RPMI7951 (cell line): ENCODE data around the gene ANOS1. TPM values are rescaled to one million over a fixed set of nuclear protein-coding genes. Genes with fewer than 3 reads are reported as not detected.
"Not testable (repeated sequence)": the region's sequence is repeated elsewhere in the genome, so short reads cannot be mapped to it uniquely, and the experiment has no call there.

Source experiments
- DNase-seq: peaks from one replicate; pipeline ENCODE4 v3.0.0-alpha.2; 2012; ENCODE audit warnings: low read depth
- total RNA-seq: library from RNA; depleted of rRNA; stranded (reverse); fragments of >200 nt; shearing (Covaris generic); gene quantifications from 2 replicates; pipeline ENCODE4 v1.2.3, GENCODE V29; 2014; rRNA removed

The ANOS1 gene, protein sequence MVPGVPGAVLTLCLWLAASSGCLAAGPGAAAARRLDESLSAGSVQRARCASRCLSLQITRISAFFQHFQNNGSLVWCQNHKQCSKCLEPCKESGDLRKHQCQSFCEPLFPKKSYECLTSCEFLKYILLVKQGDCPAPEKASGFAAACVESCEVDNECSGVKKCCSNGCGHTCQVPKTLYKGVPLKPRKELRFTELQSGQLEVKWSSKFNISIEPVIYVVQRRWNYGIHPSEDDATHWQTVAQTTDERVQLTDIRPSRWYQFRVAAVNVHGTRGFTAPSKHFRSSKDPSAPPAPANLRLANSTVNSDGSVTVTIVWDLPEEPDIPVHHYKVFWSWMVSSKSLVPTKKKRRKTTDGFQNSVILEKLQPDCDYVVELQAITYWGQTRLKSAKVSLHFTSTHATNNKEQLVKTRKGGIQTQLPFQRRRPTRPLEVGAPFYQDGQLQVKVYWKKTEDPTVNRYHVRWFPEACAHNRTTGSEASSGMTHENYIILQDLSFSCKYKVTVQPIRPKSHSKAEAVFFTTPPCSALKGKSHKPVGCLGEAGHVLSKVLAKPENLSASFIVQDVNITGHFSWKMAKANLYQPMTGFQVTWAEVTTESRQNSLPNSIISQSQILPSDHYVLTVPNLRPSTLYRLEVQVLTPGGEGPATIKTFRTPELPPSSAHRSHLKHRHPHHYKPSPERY
- total RNA-seq = not detected in 2 replicates

DNA sequence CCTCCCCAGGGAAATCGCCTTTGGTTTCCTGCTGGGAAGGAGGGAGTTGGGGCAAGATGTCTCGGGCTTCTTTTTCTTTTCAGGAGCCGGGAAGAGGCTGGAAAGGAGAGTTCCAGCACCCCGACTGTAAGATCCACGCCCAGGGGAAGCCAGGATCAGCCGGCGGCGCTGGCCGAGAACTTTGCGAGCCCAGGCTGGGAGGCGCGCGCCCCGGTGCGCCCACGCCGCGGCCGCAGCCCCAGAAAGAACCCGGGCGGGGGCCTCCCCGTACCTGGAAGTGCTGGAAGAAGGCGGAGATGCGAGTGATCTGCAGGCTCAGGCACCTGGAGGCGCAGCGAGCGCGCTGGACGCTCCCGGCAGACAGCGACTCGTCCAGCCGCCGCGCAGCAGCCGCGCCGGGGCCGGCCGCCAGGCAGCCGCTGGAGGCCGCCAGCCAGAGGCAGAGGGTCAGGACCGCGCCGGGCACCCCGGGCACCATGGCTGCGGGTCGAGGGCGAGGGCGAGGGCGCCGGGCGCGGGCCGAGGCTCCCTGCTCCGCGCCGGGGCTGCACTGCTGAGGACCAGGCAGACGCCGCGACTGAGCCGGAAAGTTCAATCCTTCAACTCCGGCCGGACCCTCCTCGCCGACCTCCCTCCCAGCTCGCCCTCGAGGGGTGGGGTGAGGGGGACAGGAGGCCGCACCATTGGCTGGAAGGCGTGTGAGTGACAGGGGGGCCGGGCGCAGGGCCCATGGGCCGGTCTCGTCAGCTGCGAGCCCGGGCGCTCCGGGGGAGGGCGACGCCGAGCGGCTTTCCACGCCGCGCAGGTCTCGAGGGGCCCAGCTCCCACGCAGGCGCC, at the start of gene ANOS1:
Gene ANOS1, minus strand, starts transcription at position 579 of the 837 bp plus-strand sequence. Its CDS starts 101 bp downstream, at position 478.
- DNase-seq = no peak

DNA sequence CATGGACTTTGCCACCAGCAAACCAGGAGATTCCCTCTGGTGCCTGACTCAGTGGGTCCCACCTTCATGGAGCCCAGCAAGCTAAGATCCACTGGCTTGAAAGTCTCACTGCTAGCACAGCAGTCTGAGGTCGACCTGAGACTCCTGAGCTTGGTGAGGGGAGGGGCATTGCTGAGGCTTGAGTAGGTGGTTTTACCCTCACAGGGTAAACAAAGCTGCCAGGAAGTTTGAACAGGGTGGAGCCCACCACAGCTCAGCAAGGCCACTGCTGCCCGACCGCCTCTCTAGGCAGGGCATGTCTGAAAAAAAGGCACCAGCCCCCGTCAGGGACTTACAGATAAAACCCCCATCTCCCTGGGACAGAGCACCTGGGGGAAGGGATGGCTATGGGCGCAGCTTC, 41.2 kb upstream of the ANOS1 start:
- DNase-seq = no peak

DNA sequence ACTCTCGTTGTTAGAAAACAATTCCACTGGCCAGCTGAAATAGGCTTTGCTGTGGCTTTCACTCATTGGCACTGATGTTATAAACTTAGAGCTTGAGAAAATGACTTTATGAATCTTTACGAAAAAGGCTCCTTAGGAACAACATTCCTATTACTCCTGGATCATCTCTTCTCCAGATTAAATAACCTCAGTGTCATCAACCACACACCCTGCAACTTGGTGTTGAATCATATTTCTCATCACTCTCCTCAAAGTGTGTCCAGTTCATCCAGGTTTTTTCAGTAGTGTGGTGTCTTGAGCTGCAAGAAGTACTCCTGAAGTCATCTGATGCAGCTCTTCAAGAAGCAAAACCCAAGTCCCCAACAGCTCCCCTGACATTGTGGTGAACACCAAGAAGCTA, 28.1 kb upstream of the ANOS1 start:
- DNase-seq = no peak

DNA sequence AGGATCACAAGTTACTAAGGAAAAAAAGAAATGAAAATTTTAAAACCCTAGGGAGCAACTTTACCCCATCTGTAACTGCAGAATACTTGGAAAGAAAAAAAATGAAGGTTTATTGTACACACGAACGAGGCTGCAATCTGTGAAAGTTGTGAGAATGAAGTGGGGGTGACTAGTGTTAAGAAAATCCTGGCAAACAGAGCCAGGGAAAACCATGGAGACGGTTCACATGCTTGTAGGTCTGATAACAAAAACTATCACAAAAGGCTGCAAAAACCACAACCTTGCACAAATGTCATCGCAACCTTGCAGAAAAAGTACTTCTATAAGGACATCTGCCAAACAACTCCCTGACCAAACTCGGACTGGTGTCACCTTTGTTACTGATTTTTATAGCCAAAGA, 26.8 kb upstream of the ANOS1 start:
- not testable (repeated sequence) for DNase-seq

DNA sequence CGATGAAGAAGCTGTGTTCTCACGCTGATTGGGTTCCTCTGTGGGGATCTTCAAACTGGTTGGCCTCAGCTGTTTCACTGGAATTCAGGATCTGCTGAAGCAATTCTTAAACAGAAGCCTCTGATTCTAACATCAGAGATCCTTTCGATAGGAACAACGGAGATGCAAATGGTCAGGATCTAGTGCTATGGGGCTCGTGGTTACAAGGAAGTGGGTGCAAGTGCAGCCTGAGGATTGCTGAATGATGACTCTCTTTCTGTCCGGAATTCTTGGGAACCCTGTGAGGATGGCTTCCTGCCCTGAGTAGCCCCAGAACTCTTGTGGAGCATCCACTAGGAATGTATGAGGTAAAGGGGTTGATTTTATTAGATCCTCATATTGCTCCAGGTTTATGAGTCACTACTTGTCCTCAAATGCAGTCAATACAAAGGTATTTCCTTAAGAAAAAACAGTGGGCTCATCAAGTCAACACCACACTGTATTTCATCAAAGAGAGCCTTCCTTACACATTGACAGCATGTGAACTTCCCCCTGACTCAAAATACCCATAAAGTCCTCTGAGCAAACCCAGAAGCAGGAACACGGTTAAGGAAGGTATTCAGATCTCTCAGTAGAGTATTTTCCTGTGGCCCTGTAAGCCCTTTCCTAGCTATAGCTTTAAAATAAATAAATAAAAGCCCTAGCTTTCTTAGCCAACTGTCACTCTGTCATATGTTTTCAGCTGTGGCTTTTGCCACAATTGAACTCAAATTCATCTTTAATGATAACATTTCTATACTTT, 25.9 kb upstream of the ANOS1 start:
- DNase-seq = peak; percentile 67

DNA sequence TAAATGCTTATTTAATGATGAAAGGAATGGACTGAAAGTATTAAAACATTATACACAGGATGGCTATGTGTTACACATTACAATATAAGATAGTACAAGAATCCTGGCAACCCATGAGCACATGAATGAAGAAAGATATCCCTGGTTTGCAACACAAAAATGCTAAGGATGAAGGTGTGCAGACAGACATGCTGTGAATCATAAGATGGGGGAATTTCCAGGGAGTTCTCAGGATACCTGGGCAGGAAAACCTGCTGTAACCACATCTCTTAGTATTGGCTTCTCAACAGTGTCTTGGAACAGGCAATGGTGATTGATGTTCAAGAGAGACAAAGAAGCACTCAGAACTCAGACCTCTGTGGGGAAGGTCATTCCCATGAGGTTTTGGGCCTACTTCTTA, 23.9 kb upstream of the ANOS1 start:
- DNase-seq = no peak

DNA sequence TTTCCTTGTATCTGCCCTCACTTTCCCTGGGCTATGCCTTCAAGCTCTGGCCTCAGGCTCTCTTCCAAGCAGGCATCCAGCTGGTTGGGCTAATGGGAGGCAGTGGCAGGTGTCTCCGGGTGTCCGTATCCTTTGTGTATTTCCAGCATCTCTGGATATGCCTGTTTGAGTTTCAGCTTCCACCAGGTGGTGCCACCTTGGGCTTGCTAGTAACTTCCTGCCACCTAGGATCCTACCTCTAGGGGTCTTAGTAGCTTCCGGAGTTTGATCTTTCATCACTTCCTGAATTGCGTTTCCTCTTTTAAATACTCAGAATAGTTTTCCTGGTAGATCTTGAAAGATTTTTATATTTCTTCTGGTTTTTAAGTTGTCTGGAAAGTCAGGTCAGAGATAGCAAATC, 23.2 kb upstream of the ANOS1 start:
- no peak for DNase-seq

DNA sequence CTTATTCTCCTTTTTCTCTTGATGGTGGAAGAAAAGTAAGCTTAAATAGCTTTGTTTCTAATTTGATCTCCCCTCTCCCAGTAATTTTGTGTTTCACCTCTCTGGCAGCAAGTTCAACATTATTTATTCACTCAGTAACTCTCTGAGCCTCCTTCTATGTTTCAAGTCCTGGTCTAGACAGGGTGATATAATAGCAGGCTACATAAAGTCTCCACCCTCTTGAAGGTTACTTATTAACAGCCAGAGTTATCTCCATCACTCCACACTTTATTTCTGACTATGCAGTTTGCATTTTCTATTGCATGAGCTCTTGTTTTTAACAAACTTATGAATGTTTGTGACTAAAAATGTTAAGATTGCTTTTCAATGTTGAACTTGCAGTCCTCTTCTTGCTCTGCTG, 17.8 kb upstream of the ANOS1 start:
- no peak for DNase-seq

DNA sequence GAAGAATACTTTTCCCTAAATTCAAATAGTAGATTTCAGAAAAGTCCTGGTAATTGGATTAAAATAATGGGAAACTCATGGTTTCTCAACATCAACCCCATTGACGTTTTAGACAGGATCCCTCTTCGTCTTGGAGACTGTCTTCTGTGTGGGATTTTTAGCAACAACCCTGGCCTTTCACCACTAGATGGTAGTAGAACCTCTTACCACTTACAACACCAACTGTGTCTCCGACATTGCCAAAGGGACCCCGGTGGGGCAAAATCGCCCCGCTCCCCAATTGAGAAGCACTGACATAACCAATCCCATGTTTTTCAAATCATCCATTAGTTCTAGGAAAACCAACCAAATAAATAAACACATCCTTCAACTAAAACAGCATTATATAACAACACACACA, 16.9 kb upstream of the ANOS1 start:
- peak; percentile 47 for DNase-seq

DNA sequence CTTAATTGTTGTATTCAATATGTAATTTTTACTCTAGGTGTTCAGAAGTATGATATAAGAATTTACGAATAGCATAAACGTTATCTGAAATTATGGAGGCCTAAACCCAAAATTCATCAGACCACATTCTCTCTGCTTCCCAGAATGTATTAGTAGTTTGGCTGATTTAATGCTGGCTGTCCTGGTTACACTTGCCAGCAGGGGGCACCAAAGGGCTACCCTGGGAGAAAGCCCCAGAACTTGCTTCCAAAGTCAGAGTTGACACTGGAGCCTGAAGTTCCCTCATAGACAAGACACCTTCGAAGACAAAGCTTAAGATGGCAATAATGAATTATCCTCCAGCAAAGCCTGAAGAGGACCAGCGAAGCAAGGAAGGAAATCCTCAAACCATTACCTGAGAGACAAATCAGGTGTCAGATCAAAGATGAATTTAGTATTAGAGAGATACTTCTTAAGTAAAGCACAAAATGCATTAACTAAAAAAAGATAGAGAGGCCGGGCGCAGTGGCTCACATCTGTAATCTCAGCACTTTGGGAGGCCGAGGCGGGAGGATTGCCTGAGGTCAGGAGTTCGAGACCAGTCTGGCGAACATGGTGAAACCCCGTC, 11.3 kb upstream of the ANOS1 start:
- DNase-seq = peak; percentile 33

DNA sequence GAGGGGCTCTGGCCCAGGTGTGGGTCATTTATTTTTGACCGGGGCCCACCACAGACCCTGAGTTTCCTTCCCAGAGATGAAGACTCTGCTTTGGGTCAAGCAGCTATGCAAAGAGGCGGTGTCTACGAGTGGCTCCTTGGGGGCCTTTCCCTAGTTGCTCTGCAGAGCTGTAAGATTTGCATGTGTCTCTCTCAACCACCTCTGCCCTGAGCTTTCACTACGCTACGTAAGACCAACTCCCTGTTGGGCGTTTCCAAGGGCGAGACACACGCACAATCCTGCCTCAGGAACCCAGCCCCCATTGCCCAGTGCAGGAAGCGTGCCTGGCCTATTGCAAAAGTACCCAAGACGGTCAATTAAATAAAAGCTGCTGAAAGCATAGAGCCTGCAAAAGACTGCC, 10.0 kb upstream of the ANOS1 start:
- DNase-seq = no peak

DNA sequence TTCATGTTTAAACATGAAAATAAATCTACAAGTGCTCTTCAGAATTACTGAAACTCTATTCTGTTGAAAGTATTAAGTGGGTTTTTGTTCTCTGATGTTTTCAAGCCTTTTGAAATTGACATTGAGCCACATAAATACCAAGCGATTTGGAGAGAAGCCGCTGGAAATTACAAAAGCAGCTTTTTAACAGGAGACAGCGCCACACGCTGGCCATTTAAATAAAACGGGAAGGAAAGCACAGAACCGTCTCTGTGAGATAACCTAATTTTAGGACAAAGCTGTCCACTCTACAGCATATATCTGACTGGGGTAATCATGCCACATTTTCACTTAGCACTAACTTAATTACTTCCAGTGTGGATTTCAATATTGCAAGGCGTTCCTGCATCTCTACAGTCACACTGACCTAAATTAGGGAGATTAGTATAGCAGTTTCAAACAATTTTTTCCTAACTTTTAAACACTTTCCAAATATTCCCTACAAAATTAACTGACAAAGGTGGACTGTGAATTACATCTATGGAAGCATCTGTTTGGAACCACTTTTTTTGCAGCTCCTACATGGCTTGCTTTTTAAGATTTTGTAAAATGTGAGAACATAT, 6.8 kb upstream of the ANOS1 start:
- DNase-seq = peak; percentile 20

DNA sequence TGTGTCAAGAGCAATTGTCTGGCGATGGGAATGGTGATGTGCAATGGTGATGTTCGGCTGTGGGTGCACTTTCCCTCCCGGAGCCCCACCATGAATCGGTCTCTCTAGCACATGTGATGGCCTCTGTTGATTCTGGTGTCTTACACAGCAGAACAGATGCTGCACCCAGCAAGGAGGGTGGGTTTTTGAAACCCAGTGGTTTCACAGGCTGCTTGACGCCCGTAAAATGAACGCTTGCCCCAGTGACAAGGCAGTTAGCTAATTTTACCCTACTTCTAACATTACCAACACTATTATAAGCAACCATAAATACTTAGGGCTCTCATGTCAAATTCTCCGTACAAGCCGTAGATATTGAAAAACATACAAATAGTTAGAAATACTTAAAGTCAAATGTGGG, 5.9 kb upstream of the ANOS1 start:
- DNase-seq = no peak

DNA sequence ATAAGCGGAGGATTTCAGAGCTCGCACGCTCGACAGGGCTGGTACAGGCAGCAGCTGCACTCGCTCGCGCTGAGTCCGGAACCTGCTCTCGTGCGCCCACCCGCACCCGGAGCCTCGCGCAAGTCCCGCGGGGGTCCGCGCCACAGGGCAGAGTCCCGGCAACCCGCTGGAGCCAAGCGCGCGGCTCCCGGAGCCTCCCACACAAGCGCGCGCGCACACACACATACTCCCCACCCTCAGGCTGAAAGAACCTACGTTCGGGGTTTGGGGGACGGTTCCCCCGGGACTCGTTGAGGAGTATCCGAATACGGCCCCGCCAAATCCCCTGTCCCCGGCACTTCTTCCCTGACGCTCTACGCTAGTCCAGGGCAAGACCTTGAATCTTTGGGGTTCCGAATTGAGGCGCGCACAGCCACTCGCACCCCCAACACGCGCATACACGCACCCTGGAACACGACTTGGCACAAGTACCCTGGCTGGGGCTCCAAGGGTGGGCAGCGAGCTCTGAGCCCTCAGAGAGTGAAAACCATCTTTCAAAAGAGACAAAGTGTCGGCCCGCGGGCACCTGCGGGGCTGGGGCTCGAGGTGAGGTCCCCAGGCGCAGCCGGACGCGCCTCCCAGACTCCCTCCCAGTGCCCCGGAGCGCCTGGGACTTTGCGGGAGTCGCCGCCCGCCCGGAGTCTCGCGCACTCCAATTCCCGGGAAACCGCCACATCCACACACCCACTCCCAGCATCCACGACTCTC, 952 bp downstream of the ANOS1 start:
- no peak for DNase-seq

DNA sequence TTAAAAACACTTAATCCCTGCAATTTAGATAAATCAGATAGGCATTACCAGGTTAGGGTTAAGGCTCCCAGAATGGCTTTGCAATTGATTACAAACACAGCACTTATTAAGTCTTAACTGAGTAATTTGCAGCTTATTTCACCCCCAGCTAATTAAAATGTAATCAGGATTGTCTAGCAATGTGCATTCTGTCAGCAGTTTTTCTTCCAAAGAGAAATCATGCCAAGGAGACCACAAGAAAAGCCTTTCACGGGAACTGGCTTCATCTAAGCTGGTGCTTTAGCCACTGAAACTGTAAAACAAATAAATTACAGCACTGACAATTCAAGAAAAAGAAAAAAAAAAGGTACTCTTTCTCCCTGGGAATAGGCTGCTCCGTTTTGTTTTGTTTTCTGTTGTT, 2.1 kb downstream of the ANOS1 start:
- DNase-seq = no peak

DNA sequence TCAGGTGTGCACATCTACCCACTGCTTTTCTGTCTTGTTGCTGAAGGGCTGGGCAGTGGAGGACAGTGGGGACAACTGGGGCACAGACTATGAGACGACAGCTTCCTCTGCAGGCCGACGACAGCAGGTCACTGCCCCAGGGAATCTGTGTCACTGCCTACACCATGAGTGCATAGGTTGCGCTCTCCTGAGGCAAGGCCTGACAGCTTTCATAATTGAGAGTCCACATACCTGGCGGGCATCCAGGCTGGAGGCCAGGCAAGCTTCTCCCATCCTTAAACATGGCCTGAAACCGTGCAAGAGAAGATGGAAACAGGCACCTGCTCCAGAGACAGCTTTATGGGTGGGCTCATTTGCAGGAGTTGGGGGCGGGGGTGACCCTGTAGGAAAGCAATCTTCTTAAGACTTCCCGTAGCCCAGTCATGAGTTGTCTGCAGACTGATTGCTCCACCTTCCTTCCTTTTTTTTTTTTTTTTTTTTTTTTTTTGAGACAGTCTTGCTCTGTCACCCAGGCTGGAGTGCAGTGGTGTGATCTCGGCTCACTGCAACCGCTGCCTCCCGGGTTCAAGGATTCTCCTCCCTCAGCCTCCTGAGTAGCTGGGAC, 2.9 kb downstream of the ANOS1 start:
- no peak for DNase-seq

DNA sequence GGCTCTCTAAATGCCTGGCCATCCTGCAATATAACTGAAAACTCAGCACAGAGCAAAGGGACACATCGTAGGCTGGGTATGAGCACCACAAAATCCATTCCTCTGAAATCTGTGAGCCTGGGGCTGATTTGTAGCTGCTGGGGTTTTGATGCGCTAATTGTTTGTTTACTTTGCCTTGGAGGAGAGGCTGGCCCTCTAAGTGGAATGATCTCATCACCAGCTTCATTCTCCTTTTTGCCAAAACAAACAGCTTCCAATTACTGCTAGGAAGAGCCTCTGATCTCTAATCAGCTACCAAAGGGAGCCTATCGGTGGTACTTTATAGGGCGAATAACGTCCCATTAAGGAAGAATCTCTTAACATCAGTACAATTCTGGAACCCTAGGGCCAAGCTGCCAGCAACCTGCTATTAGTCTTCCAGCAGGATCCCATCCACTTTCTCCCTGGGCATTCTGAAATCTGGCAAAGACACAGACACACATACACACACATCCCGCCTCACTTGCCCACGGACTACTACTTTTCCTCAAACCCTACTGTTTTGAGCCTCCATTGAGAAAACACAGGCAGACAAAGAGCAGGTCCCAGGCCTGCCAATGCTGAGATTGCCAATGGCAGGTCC, 5.8 kb downstream of the ANOS1 start:
- peak; percentile 34 for DNase-seq

DNA sequence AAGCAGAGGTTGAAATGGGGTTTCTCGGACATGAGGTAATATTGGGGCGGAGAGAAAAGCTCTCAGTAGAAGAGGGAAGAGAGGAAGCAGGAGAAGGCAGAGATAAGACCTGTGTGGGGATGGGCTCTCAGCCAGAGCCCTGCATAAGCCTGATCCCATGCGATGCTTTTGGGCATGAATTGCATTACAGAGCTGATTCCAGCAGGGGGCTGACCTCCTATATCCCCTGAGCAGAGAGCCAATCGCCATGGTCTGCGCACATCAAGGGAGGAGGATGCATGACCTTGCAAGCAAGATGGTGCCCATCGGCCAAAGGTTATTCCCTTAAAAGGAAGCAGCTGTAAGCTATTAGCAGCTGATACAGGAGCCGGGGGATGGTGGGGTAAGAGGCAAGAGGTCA, 7.6 kb downstream of the ANOS1 start:
- no peak for DNase-seq

DNA sequence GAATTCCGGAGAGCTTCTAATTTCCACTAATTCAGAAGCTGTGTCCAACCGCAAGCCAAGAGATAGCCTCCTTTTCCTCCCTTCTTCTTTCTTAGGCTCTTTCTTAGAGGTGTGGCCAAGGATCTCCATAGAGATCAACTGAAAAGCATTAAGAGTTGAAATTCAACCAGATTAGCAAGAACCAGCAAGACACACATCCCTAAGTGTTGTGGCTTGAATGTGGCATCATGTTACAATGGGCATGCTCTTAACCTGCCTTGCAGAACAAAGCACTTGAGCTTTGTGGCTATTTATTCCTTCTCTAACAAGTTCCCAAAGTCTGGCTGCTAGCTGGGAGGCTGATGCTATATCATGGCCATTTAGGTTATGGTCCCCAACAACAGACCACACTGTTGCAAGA, 10.4 kb downstream of the ANOS1 start:
- no peak for DNase-seq
